A549 treated with GW870086 at 1 μM for 4 hours (cell line): ENCODE measurements around the gene SCYGR2. TPM values are rescaled to one million over a fixed set of nuclear protein-coding genes. Genes with fewer than 3 reads are reported as not detected.

Source experiments
- total RNA-seq: library from RNA; stranded (reverse); fragments of 200-300 nt; extraction: Qiagen RNA extraction; gene quantifications from 5 replicates; pipeline ENCODE4 v1.2.3, GENCODE V29; 2022; ENCODE audit warnings: low read depth

Gene SCYGR2, protein sequence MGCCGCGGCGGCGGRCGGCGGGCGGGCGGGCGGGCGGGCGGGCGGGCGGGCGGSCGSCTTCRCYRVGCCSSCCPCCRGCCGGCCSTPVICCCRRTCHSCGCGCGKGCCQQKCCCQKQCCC
- total RNA-seq = not detected in 5 replicates

DNA sequence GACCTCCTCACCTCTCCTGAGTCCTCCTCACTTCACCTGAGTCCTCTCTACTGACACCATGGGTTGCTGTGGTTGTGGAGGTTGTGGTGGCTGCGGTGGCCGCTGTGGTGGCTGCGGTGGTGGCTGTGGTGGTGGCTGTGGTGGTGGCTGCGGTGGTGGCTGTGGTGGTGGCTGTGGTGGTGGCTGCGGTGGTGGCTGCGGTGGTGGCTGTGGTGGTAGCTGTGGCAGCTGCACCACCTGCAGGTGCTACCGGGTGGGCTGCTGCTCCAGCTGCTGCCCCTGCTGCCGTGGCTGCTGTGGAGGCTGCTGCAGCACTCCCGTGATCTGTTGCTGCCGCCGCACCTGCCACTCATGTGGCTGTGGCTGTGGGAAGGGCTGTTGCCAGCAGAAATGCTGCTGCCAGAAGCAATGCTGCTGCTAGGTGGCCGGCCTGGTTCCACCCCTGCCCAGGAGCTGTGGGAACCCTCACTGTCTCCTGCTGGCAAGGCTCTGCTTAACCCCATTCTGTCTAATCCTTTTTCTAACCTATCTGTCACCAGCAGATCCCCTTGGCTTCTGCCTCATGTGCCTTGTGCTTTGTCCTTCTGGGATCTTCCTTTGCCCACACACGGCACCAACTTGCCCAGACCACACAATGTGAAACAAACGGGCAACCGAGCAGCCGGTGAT, at the start of gene SCYGR2:
TSS of gene SCYGR2 (plus strand) at position 59 of the 669 bp plus-strand sequence. CDS start at position 59, 0 bp downstream.

DNA sequence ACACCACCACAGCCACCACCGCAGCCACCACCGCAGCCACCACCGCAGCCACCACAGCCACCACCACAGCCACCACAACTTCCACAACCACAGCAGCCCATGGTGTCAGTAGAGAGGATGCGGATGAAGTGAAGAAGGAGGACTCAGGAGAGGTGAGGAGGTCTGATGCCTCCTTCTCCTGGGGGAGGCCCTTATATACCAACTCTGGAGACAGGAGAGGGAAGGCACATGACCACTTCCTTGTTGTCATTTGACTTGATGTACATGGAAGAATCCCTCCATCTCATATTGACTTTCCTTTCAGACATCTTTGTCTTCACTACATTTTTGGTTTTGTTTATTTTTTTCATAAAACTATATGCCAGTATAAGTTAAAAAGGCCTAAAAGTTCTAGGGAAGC, 16.0 kb downstream of the SCYGR2 start, which contains the start of gene SCYGR3:
TSS of gene SCYGR3 (minus strand) at position 101 of the 400 bp plus-strand sequence. CDS start at position 101, 0 bp downstream.

DNA sequence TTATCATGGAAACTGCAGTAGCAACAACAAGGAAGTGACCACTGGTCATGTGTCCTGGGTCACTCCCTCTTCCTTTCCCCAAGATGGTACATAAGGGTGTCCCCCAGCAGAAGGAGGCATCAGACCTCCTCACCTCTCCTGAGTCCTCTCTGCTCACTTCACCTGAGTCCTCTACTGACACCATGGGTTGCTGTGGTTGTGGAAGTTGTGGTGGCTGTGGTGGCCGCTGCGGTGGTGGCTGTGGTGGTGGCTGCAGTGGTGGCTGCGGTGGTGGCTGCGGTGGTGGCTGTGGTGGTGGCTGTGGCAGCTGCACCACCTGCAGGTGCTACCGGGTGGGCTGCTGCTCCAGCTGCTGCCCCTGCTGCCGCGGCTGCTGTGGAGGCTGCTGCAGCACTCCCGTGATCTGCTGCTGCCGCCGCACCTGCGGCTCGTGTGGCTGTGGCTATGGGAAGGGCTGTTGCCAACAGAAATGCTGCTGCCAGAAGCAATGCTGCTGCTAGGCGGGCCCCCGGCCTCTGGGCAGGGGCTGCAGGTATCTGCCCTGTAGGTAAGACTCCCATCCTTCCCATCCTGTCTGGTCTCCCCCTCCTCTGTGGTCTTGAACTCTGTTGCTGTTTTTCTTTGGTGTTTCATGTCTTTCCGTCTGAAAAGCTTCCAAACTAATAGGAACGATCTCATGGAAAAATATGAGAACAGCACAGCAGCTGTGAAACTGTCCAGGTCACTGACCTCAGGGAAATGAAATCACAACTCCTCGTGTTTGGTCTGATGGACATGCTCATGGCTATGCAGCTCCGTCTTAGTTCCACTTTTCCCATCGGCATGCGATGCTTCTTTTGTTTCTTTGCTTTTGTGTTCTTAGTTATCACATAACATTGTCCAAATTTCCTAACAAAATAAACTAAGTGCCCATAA, 18.9 kb downstream of the SCYGR2 start, which contains the start of gene SCYGR4:
TSS of gene SCYGR4 (plus strand) at position 183 of the 915 bp plus-strand sequence. CDS start at position 183, 0 bp downstream.

Other genes with a start within 250 kb of the SCYGR2 start
- gene TM4SF20, start 219.6 kb upstream of the SCYGR2 start, total RNA-seq = 6.9 to 9.9 TPM (median 8.3 TPM) in 5 replicates
- gene SCYGR1, start 210.9 kb upstream of the SCYGR2 start, total RNA-seq = not detected in 5 replicates
- gene AGFG1, start 126.7 kb upstream of the SCYGR2 start, total RNA-seq = 94.3 to 131 TPM (median 123 TPM) in 5 replicates
- not detected in 5 replicates for gene SCYGR3, start 15.9 kb downstream of the SCYGR2 start, total RNA-seq
- not detected in 5 replicates for gene SCYGR4, start 18.6 kb downstream of the SCYGR2 start, total RNA-seq
- gene SCYGR5, start 67.9 kb downstream of the SCYGR2 start, total RNA-seq = not detected in 5 replicates
- 1.6 to 2.6 TPM (median 2.3 TPM) in 5 replicates for gene SLC19A3, start 119.1 kb downstream of the SCYGR2 start, total RNA-seq
- not detected in 5 replicates for gene SCYGR6, start 125.9 kb downstream of the SCYGR2 start, total RNA-seq
- gene SCYGR7, start 129.4 kb downstream of the SCYGR2 start, total RNA-seq = not detected in 5 replicates
- gene SCYGR8, start 147.0 kb downstream of the SCYGR2 start, total RNA-seq = not detected in 5 replicates
- 2.4 to 7.5 TPM (median 5.4 TPM) in 5 replicates for gene CCL20, start 214.9 kb downstream of the SCYGR2 start, total RNA-seq